Neuron (in vitro differentiated cells): ENCODE data around the gene INPP5D.

Experiments
- H2AFZ ChIP-seq: one replicate; pipeline ENCODE4 v1.6.1; 2013; ENCODE audit warnings: low read depth, mild to moderate bottlenecking, inconsistent platforms, low read length, moderate library complexity
- H3K27me3 ChIP-seq: one replicate; pipeline ENCODE4 v1.6.1; 2013; ENCODE audit warnings: low read length; ENCODE audit not compliant: insufficient read depth
- H3K36me3 ChIP-seq: one replicate; pipeline ENCODE4 v1.6.1; 2013; ENCODE audit warnings: low read length; ENCODE audit not compliant: insufficient read depth
- H3K4me1 ChIP-seq: one replicate; pipeline ENCODE4 v1.6.1; 2013; ENCODE audit warnings: low read length; ENCODE audit not compliant: insufficient read depth
- H3K4me3 ChIP-seq: 2 replicates; pipeline ENCODE4 v1.5.1; 2013; ENCODE audit warnings: mild to moderate bottlenecking, low read length, moderate library complexity
- H3K9me3 ChIP-seq: one replicate; pipeline ENCODE4 v1.6.1; 2013; ENCODE audit warnings: low read length

INPP5D gene

DNA sequence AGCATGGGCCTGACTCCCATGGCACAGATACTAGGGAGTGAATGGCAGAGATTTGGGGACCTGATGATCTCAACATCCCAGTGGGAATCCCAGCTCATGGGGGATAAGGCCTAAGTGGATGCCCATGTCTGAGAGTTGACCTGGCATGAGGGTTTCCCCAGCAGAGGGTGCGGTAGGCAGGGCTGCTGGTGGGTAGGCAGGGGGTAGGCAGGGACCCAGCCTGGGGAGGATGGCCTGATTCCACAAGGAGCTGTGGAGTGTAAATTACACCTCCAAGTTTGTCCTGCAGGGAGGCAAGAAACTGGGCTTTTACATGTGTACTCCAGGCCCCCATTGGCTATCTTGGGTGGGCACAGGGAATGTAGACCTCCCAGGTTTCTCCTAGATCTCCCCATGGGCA lies 46.9 kb downstream of the INPP5D start:
- Histone ChIP-seq H3K9me3 (no peaks in the 10 kb centered on the region), H3K4me3 (no peak overlapping the region), H3K36me3 (no peaks in the 10 kb centered on the region), H2AFZ (no peak overlapping the region), H3K4me1 (no peaks in the 10 kb centered on the region), H3K27me3 (no peaks in the 10 kb centered on the region)

DNA sequence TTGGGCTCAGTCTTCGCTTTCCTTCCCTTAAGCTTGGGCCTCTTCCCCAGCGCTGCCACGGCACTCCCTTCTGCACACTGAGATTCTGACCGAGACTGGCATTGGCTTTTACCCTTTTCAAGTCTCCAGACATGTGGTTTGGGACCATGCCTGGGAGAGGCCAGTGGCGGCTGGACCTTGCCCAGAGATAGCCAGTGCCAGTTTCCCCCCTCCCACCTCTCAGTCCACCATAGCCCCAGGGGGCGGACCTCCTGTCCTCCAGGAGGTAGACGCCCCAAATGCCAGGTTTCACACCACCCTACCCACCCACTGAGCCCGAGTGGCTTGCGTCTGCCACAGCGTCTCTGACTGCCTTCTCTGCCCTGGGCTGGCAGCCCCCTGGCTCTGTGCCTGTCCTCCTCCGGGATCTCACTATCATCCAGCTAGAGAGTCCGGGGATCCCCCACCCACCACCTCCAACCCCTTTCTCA lies 47.7 kb downstream of the INPP5D start:
- no peaks in the 10 kb centered on the region for H3K9me3 ChIP-seq
- H3K36me3 ChIP-seq: no peaks in the 10 kb centered on the region
- no peaks in the 10 kb centered on the region for H3K4me1 ChIP-seq
- H3K27me3 ChIP-seq: no peaks in the 10 kb centered on the region
- no peak overlapping the region for H3K4me3 ChIP-seq
- no peak overlapping the region for H2AFZ ChIP-seq

DNA sequence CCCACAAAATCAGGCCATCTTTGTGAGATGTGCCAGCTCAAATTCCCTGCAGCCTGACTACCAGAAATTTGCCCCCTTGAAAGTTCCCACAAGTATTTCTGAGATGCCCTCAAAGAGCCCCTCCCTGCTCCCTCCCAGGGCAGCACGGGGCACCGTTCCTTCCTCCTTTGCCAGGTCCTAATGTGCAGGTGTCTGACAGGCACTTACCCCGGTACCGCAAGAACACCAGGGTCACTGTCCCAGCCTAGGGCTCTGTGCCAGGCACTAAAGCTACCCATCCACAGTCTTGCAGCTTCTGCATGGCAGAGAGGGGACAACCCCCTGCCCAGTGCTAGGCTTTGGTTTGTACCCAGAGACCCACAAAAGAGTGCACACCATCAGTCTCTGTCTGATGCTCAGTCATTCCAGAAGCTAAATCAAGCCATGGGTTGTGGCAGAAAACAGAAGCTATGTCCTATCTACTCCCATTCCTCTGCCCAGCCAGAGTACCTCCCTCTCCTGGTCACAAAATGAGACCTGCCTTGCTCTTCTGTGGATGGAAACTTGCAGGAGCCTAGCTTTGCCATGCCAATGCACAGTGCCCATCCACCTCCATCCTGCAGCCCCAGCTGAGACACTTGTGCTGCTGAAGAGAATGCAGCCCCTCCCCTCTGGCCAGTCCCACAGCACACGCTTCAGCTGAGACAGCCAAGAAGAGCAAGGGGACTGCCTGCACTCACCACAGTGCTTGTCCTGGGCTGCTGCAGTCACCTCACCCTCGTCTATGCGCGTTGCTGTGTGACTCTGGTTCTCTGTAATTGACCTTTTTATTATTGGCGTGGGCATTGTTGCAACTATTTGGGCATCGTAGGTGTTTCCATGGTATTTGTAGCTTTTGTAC lies 48.7 kb downstream of the INPP5D start:
- no peaks in the 10 kb centered on the region for H3K4me1 ChIP-seq
- no peaks in the 10 kb centered on the region for H3K27me3 ChIP-seq
- H2AFZ ChIP-seq: no peak overlapping the region
- no peak overlapping the region for H3K4me3 ChIP-seq
- no peaks in the 10 kb centered on the region for H3K9me3 ChIP-seq
- no peaks in the 10 kb centered on the region for H3K36me3 ChIP-seq

DNA sequence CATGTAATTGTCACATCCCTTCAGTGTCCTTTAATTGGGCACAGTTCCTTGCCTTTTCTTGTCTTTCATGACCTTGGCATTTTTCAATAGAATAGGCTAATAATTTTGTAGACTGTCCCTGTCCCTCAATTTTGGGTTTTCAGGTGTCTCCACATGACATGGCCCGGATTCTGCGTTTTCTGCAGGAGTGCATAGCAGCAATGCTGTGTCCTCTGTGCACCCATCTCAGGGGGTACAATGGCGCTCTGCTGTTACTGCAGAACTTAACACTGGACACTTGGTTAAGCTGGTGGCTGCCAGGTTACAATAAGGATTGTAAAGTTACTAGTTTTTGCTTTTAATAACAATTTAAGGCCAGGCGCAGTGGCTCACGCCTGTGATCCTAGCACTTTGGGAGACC lies 51.3 kb downstream of the INPP5D start:
- no peaks in the 10 kb centered on the region for H3K36me3 ChIP-seq
- no peaks in the 10 kb centered on the region for H3K4me1 ChIP-seq
- H3K9me3 ChIP-seq: no peaks in the 10 kb centered on the region
- no peak overlapping the region for H2AFZ ChIP-seq
- H3K4me3 ChIP-seq: no peak overlapping the region
- H3K27me3 ChIP-seq: no peaks in the 10 kb centered on the region

DNA sequence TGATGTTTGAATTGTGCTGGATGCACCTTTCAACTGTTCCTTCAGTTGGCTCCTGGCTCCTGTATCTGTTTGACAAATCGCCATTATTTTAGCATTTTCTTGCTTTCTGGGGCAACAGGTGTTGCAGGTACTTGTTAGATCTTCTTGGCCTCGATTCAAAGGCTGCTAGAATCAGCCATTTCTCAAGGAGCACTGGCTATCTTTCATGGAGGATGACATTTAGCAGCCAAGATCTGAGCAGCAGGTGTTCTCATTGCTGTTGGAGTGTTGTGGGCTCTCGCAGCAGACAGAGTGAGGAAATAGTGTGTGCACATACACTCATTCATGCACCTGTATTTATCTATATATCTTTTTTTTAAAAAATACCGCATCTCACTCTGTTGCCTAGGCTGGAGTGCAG lies 52.2 kb downstream of the INPP5D start:
- Histone ChIP-seq H3K27me3 (no peaks in the 10 kb centered on the region), H3K4me3 (no peak overlapping the region), H2AFZ (no peak overlapping the region), H3K36me3 (no peaks in the 10 kb centered on the region), H3K4me1 (no peaks in the 10 kb centered on the region), H3K9me3 (no peaks in the 10 kb centered on the region)

DNA sequence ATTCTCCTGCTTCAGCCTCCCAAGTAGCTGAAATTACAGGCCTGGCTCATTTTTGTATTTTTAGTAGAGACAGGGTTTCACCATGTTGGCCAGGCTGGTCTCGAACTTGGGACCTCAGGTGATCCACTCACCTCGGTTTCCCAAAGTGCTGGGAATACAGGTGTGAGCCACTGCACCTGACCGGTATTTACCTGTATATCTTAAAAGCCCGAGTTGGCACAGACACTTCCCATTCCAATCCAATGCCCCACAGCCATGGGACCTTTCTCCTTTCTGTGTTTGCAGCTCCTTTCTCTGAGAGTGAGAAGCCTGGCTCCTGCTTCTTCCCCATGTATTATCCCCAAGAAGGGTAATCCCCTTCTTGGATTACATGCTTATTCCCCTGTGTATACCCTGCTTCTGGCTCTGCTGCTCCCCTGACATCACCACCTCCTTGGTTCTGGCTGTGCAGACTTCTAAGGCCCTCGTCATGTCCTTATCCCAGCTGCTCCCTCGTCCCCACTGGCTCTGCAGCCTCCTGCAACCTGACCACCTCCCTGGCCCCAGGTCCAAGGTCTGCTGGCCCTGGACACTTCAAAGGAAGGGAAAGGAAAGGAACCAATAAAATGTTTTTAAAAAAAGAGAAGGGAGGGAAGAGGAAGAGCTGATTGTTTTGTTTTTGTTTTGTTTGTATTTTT lies 52.8 kb downstream of the INPP5D start:
- no peaks in the 10 kb centered on the region for H3K4me1 ChIP-seq
- no peak overlapping the region for H3K4me3 ChIP-seq
- H3K9me3 ChIP-seq: no peaks in the 10 kb centered on the region
- peaks cover 3% of the 10 kb centered on the region for H3K27me3 ChIP-seq
- no peaks in the 10 kb centered on the region for H3K36me3 ChIP-seq
- no peak overlapping the region for H2AFZ ChIP-seq

DNA sequence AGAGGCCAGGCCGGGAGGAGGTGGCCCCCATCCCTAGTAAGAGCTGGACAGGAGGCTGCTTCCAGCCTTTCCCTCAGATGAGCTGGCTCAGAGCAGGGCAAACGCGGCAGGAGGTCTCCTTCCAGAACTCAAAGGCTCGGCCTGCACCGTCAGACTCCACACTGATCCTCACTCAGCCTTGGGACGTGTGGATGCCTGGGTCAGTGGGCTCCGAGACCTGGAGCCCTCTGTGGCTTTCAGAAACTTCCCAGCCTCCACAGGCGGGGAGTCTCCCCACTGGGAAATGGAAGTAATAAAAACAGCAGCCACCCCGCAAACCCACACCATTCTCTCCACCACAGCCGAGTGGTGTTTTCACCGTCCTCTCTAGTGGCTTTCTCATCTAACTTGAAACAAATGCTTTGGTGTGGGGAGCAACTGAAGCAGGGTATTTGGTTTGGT lies 54.3 kb downstream of the INPP5D start:
- no peaks in the 10 kb centered on the region for H3K9me3 ChIP-seq
- H3K36me3 ChIP-seq: no peaks in the 10 kb centered on the region
- no peak overlapping the region for H2AFZ ChIP-seq
- no peak overlapping the region for H3K4me3 ChIP-seq
- H3K27me3 ChIP-seq: peaks cover 4% of the 10 kb centered on the region
- no peaks in the 10 kb centered on the region for H3K4me1 ChIP-seq

DNA sequence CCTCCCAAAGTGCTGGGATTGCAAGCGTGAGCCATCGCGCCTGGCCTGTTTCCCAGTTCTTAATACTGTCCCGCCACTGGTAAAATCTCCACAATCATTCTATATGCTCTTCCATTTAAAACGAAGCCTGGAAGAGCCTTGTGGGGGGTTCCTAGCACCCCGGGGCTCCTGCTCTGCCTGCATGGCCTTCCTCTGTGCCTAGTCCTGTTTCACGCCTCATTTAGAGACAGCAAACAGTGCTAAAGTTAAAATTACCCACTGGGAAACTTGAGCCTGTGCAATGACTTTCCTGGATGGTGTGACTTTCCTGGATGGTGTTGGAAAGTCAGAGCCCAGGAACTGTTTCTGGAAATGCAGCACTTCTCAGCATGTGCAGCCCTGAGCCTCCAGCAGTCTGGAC lies 55.0 kb downstream of the INPP5D start:
- no peaks in the 10 kb centered on the region for H3K9me3 ChIP-seq
- H3K27me3 ChIP-seq: peaks cover 4% of the 10 kb centered on the region
- H3K4me1 ChIP-seq: no peaks in the 10 kb centered on the region
- no peak overlapping the region for H3K4me3 ChIP-seq
- H2AFZ ChIP-seq: no peak overlapping the region
- no peaks in the 10 kb centered on the region for H3K36me3 ChIP-seq

DNA sequence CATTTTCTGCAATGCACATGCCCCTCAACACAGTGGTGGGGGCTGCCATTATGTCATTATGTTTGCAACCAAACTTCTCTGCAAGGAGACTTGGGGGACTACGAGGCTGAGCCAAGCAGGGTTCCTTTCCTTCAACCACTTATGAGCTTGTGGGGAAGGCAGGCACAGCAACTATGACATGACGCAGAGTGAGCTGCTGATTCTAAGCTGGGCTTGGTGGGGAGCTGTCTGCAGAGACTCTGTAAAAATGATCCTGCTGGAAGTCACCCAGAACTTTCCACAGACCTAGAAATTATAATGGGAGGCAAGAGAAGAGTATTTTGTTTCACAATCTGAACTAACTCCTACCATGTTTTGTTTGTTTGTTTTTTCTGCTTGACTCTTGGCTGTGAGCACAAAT lies 55.6 kb downstream of the INPP5D start:
- Histone ChIP-seq H2AFZ (no peak overlapping the region), H3K4me1 (no peaks in the 10 kb centered on the region), H3K4me3 (no peak overlapping the region), H3K36me3 (no peaks in the 10 kb centered on the region), H3K9me3 (no peaks in the 10 kb centered on the region), H3K27me3 (peaks cover 4% of the 10 kb centered on the region)

DNA sequence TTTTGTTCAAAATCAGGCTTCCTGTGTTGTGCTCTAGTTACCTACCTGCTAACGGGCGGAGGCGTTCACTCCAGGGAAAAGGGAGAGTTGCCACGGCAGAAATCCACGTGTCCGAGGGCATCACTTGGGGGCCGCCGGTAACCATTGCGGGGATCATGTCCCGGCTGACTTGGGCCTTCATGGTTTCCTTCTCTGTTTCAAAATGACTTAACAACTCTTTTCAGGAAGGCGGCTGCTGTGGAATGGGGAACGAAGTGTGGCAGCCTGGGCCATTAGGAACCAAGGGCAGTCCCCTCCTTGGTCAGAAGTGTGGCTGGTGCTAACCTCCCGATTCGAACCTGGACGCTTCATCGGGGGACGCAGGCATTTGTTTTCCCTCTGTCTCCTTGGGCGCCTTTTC lies 56.8 kb downstream of the INPP5D start:
- no peaks in the 10 kb centered on the region for H3K9me3 ChIP-seq
- no peak overlapping the region for H2AFZ ChIP-seq
- no peaks in the 10 kb centered on the region for H3K36me3 ChIP-seq

DNA sequence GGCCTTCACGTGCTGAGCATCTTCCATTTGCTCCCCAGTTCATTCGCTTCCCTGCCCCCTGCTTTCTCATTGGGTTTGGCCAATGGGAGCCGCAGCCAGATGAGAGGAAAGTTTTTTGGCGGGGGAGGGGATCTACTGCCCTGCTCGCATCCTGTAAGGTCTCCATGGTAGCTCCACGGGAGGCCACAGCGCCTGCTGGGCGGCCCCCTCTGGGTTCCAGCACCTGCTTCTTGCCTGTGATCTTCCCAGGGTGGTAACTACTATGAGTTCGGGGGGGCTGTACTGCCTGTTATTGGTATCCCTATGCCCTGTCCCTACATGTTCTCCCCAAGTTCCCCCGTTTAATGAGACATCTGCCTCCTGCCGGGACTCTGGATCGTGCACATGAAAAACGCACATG lies 57.2 kb downstream of the INPP5D start:
- Histone ChIP-seq H3K4me3 (no peak overlapping the region), H3K36me3 (no peaks in the 10 kb centered on the region), H3K4me1 (no peaks in the 10 kb centered on the region), H3K27me3 (peaks cover 4% of the 10 kb centered on the region), H3K9me3 (no peaks in the 10 kb centered on the region), H2AFZ (no peak overlapping the region)

More for the DNA sequence above, 56.8 kb downstream of the INPP5D start:
- Histone ChIP-seq H3K27me3 (peaks cover 4% of the 10 kb centered on the region), H3K4me3 (no peak overlapping the region), H3K4me1 (no peaks in the 10 kb centered on the region)

DNA sequence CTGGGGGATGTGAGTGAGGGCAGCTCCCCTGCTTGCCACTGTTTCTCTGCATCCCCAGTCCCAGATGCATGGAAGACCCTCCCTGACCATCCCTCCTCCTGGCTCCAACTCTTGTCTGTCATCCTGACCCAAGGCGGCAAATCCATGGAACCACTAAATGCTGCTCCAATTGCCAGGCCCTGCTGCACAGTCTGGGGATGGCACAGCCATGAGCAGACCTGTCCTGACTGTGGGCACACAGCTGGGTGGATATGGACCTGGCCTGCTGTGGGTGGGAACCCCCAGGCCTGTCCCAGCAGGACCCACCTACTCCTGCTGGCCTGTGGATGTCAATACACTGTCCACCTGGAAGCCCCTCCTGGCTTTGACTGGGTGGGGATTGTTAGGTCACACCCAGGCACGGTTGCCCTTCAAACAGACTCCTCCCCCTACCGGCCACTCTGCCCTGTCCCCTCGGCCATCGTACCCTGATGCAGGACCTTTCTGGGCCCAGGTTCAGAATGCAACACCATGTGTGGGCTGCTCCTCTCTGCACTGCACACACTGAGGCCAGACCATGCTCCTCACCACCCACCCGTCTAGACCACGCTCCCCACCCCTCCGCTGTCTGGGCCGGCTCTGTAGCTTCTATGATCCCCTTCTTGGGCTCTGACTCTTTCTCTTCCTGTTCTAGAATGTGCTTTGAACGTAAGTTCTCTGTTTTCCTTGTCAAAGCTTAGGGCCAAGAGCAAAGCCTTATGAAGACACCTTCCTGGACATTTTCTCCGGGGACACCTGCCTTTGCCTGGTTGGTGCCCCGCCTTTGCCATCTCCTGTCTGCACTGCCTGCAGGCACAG lies 57.9 kb downstream of the INPP5D start:
- Histone ChIP-seq H3K27me3 (peaks cover 4% of the 10 kb centered on the region), H3K36me3 (no peaks in the 10 kb centered on the region), H3K4me1 (no peaks in the 10 kb centered on the region), H3K4me3 (no peak overlapping the region), H2AFZ (no peak overlapping the region), H3K9me3 (no peaks in the 10 kb centered on the region)

DNA sequence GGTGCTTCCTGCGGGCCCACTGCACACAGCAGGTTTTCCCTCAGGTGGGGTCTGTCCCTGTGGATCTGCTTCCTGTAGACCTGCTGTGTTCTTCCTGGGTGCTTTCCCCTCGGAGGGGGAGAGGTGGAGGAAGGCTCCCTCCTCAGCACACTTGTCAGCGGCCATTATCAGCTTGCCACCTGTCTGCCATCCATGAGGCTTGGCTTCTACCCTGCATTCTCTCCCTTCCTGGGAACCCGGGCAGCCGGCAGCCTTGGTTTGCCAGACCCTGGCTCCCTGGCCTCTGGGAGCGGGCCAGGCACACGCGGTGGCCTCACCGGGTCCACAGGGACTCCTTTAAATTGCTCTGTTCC lies 58.5 kb downstream of the INPP5D start:
- H3K4me3 ChIP-seq: no peak overlapping the region
- H3K27me3 ChIP-seq: peaks cover 4% of the 10 kb centered on the region
- no peaks in the 10 kb centered on the region for H3K36me3 ChIP-seq
- no peaks in the 10 kb centered on the region for H3K9me3 ChIP-seq
- H2AFZ ChIP-seq: no peak overlapping the region
- H3K4me1 ChIP-seq: no peaks in the 10 kb centered on the region
